SK-N-SH treated with all-trans-retinoic acid at 6 μM for 48 hours (cell line): ENCODE results near the gene RRP1.

Experiments
- ATAC-seq: fragments of 200-7000 bp; cut with Tn5 transposase; 3 replicates; pipeline ENCODE4 v1.9.1; 2020; ENCODE audit warnings: mild to moderate bottlenecking, moderate library complexity
- ARNTL ChIP-seq: fragments of 450-650 bp; formaldehyde crosslinking; IDR thresholded peaks from 2 replicates; pipeline ENCODE4 v1.5.0; 2020; ENCODE audit warnings: low read depth, mild to moderate bottlenecking, moderate library complexity, borderline replicate concordance
- BACH2 ChIP-seq: fragments of 250-450 bp; sonication (Bioruptor Pico); IDR thresholded peaks from 2 replicates; pipeline ENCODE4 v1.9.0; 2021; ENCODE audit warnings: mild to moderate bottlenecking, borderline replicate concordance
- CREB5 ChIP-seq: fragments of 250-450 bp; sonication (Bioruptor Pico); IDR thresholded peaks from 2 replicates; pipeline ENCODE4 v1.5.1; 2020; ENCODE audit warnings: low read depth, mild to moderate bottlenecking, moderate library complexity
- CSDC2 ChIP-seq: fragments of 250-450 bp; sonication (Bioruptor Pico); IDR thresholded peaks from 2 replicates; pipeline ENCODE4 v1.5.0; 2020; ENCODE audit warnings: mild to moderate bottlenecking, moderate library complexity
- CSRNP3 ChIP-seq: fragments of 250-450 bp; sonication (Bioruptor Pico); IDR thresholded peaks from 2 replicates; pipeline ENCODE4 v1.5.1; 2021; ENCODE audit warnings: mild to moderate bottlenecking, moderate library complexity
- ESRRG ChIP-seq: fragments of 250-450 bp; sonication (Bioruptor Pico); IDR thresholded peaks from 2 replicates; pipeline ENCODE4 v1.6.1; 2021; ENCODE audit warnings: mild to moderate bottlenecking
- GLIS3 ChIP-seq: fragments of 250-450 bp; sonication (Bioruptor Pico); IDR thresholded peaks from 2 replicates; pipeline ENCODE4 v1.5.0; 2020; ENCODE audit warnings: mild to moderate bottlenecking, moderate library complexity
- ISL1 ChIP-seq: fragments of 250-450 bp; sonication (Bioruptor Pico); IDR thresholded peaks from 2 replicates; pipeline ENCODE4 v2.1.2; 2022; ENCODE audit warnings: mild to moderate bottlenecking, moderate library complexity
- OSR1 ChIP-seq: fragments of 250-450 bp; sonication (Bioruptor Pico); IDR thresholded peaks from 2 replicates; pipeline ENCODE4 v1.8.0; 2022; ENCODE audit warnings: moderate library complexity, mild to moderate bottlenecking, inconsistent platforms
- PATZ1 ChIP-seq: fragments of 250-450 bp; sonication (Bioruptor Pico); IDR thresholded peaks from 2 replicates; pipeline ENCODE4 v1.8.0; 2020; ENCODE audit warnings: mild to moderate bottlenecking, moderate library complexity, borderline replicate concordance
- POU6F1 ChIP-seq: fragments of 250-450 bp; sonication (Bioruptor Pico); IDR thresholded peaks from 2 replicates; pipeline ENCODE4 v1.8.0; 2021; ENCODE audit warnings: low read depth, mild to moderate bottlenecking, moderate library complexity, borderline replicate concordance
- PPARA ChIP-seq: fragments of 250-450 bp; sonication (Bioruptor Pico); IDR thresholded peaks from 2 replicates; pipeline ENCODE4 v1.5.0; 2020; ENCODE audit warnings: mild to moderate bottlenecking, borderline replicate concordance
- RARB ChIP-seq: fragments of 250-450 bp; sonication (Bioruptor Pico); IDR thresholded peaks from 2 replicates; pipeline ENCODE4 v1.8.0; 2021; ENCODE audit warnings: mild to moderate bottlenecking, moderate library complexity
- SNAI2 ChIP-seq: fragments of 250-450 bp; sonication (Bioruptor Pico); IDR thresholded peaks from 2 replicates; pipeline ENCODE4 v1.5.0; 2020; ENCODE audit warnings: mild to moderate bottlenecking, moderate library complexity
- TCF4 ChIP-seq: fragments of 250-450 bp; sonication (Bioruptor Pico); IDR thresholded peaks from 2 replicates; pipeline ENCODE4 v1.8.0; 2021; ENCODE audit warnings: mild to moderate bottlenecking, moderate library complexity, borderline replicate concordance
- TOX ChIP-seq: fragments of 250-450 bp; sonication (Bioruptor Pico); IDR thresholded peaks from 2 replicates; pipeline ENCODE4 v1.8.0; 2021; ENCODE audit warnings: mild to moderate bottlenecking, moderate library complexity, borderline replicate concordance
- ZC3H10 ChIP-seq: fragments of 250-450 bp; sonication (Bioruptor Pico); IDR thresholded peaks from 2 replicates; pipeline ENCODE4 v1.5.1; 2021; ENCODE audit warnings: mild to moderate bottlenecking, moderate library complexity
- ZFP3 ChIP-seq: fragments of 250-450 bp; sonication (Bioruptor Pico); IDR thresholded peaks from 2 replicates; pipeline ENCODE4 v1.5.0; 2020; ENCODE audit warnings: mild to moderate bottlenecking, moderate library complexity
- ZFP30 ChIP-seq: fragments of 450-650 bp; formaldehyde crosslinking; IDR thresholded peaks from 2 replicates; pipeline ENCODE4 v1.5.0; 2022; ENCODE audit warnings: mild to moderate bottlenecking, moderate library complexity
- ZNF565 ChIP-seq: fragments of 450-650 bp; formaldehyde crosslinking; conservative IDR thresholded peaks from 2 replicates; pipeline ENCODE4 v1.5.0; 2020; ENCODE audit warnings: low read depth, mild to moderate bottlenecking, moderate library complexity
- ZNF70 ChIP-seq: fragments of 450-650 bp; formaldehyde crosslinking; IDR thresholded peaks from 2 replicates; pipeline ENCODE4 v1.5.0; 2020; ENCODE audit warnings: mild to moderate bottlenecking, moderate library complexity
- ZNF8 ChIP-seq: fragments of 450-650 bp; formaldehyde crosslinking; IDR thresholded peaks from 2 replicates; pipeline ENCODE4 v1.5.0; 2020; ENCODE audit warnings: mild to moderate bottlenecking, moderate library complexity

RRP1 gene

GRCh38 chr21:43809853-43810504, 20.6 kb downstream of the RRP1 start:
- TF ChIP-seq ZNF565 (CRISPR knock-in tag) (no peak), TOX (CRISPR knock-in tag) (no peak), ARNTL (CRISPR knock-in tag) (no peak), GLIS3 (CRISPR knock-in tag) (no peak), SNAI2 (CRISPR knock-in tag) (no peak), CSDC2 (CRISPR knock-in tag) (no peak), OSR1 (CRISPR knock-in tag) (no peak), PATZ1 (no peak), ZC3H10 (CRISPR knock-in tag) (no peak), ZFP3 (no peak), ESRRG (CRISPR knock-in tag) (no peak), ZNF70 (no peak), ZNF8 (CRISPR knock-in tag) (no peak), TCF4 (no peak), BACH2 (CRISPR knock-in tag) (no peak), POU6F1 (CRISPR knock-in tag) (no peak), ZFP30 (no peak), PPARA (CRISPR knock-in tag) (no peak), ISL1 (no peak)
- ATAC-seq: no peak

GRCh38 chr21:43810505-43811261, 21.3 kb downstream of the RRP1 start:
- no peak for TF ChIP-seq CREB5 (CRISPR knock-in tag)
- no peak for TF ChIP-seq ZNF70
- TF ChIP-seq POU6F1 (CRISPR knock-in tag): no peak
- TF ChIP-seq ZC3H10 (CRISPR knock-in tag): no peak
- TF ChIP-seq SNAI2 (CRISPR knock-in tag): no peak
- TF ChIP-seq ZNF8 (CRISPR knock-in tag): no peak
- no peak for TF ChIP-seq ESRRG (CRISPR knock-in tag)
- TF ChIP-seq BACH2 (CRISPR knock-in tag): no peak
- TF ChIP-seq GLIS3 (CRISPR knock-in tag): no peak
- ATAC-seq: peak; percentile 90

- peak; percentile 12; the same call in 2 of the 3 replicates for ATAC-seq
- TF ChIP-seq OSR1 (CRISPR knock-in tag) (no peak), POU6F1 (CRISPR knock-in tag) (no peak), RARB (CRISPR knock-in tag) (no peak), ZFP30 (no peak), CSRNP3 (no peak), ISL1 (no peak), ZNF8 (CRISPR knock-in tag) (no peak), ZFP3 (no peak), PPARA (CRISPR knock-in tag) (no peak), BACH2 (CRISPR knock-in tag) (no peak), ZC3H10 (CRISPR knock-in tag) (no peak), PATZ1 (no peak), GLIS3 (CRISPR knock-in tag) (no peak), TCF4 (no peak), ZNF565 (CRISPR knock-in tag) (no peak), SNAI2 (CRISPR knock-in tag) (no peak)
These were observed 22.1 kb downstream of the RRP1 start for GRCh38 chr21:43811262-43812105.
